ENCODE data around the gene CALML3. TPM values are rescaled to one million over a fixed set of nuclear protein-coding genes. Genes with fewer than 3 reads are reported as not detected.

Gene CALML3
- total and polyA plus RNA-seq, 12 donors, result 0.04 TPM; not detected in 11

DNA sequence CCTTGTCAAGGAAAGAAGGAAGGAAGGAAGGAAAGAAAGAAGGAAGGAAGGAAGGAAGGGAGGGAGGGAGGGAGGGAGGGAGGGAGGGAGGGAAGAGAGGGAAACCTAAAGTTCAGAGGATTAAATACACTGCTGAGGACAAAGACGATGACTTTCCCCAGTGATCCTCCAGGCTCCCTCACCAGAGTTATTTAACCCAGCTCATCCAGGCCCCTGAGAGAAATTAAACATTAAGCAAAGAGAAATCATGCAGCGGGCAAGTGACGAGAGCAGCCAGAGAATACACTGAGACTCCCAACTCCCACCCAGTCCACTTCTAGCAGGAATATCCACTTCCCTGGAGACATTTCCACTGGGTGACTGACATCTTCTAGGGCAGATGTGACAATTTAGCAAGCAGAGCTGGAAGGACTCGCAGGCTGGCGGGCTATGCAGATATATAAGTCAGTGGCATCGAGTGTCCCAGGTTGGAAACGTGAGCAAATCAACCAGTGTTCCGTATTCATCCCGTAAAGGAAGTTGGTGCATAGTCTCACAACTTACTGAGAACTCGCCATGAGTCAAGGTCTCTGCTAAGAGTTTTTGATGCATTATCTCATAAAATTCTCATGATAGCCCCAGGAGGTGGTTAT lies 48.7 kb downstream of the CALML3 start:
- Histone ChIP-seq H3K4me1 (peaks cover 0 to 7% (median 0%) of the 10 kb centered on the region in 9 donors), H3K27me3 (no peaks in the 10 kb centered on the region), H3K36me3 (no peaks in the 10 kb centered on the region), H3K27ac (no peak overlapping the region), H3K9me3 (no peaks in the 10 kb centered on the region), H3K4me3 (no peak overlapping the region)
- no peak for ATAC-seq
- intact Hi-C loops (cut with DNase I), result no loop called here
- TF ChIP-seq, protein P1, sequence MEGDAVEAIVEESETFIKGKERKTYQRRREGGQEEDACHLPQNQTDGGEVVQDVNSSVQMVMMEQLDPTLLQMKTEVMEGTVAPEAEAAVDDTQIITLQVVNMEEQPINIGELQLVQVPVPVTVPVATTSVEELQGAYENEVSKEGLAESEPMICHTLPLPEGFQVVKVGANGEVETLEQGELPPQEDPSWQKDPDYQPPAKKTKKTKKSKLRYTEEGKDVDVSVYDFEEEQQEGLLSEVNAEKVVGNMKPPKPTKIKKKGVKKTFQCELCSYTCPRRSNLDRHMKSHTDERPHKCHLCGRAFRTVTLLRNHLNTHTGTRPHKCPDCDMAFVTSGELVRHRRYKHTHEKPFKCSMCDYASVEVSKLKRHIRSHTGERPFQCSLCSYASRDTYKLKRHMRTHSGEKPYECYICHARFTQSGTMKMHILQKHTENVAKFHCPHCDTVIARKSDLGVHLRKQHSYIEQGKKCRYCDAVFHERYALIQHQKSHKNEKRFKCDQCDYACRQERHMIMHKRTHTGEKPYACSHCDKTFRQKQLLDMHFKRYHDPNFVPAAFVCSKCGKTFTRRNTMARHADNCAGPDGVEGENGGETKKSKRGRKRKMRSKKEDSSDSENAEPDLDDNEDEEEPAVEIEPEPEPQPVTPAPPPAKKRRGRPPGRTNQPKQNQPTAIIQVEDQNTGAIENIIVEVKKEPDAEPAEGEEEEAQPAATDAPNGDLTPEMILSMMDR (IDR thresholded peaks at IDR 0.05), result no peak
- WGBS, 2 donors, result 95 to 98% methylated on average over 10 of the region's 10 CpGs
- DNase-seq, result no peak

DNA sequence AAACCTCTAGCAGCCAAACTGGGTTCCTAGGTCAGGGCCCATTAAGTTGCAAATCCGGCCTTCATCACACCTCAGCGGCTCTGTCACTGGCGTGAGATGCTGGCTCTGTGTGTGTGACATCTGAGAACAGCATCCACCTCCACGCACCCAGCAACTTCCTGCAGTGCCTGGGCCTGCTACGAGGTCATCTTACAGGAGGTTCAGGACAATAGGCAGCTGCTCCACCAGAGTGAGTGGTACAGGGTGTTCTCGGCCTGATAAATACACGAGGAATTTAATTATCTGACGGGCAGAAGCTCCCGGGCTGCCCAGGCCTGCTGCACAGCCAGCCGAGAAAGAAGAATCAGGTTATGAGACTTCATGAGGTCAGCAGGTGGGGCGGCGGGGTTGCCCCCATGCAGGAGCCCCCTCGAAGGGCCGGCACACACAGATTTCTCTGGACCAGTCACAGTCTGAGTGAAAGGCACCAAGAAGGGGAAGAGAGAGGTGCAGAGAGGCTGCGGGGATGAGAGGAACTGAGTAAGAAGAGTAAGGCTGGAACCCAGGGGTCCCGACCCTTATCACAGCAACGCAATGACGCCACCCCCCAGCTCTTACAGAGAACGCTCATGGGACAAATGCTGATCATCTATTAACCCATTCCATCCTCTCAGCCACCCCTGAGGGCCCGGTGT lies 49.3 kb downstream of the CALML3 start:
- TF ChIP-seq, protein P1 (IDR thresholded peaks at IDR 0.05), result no peak
- peak in 2 of 8 donors; percentile 35 to 38 for ATAC-seq
- 80 to 85% methylated on average over 20 of the region's 20 CpGs for WGBS, 2 donors

DNA sequence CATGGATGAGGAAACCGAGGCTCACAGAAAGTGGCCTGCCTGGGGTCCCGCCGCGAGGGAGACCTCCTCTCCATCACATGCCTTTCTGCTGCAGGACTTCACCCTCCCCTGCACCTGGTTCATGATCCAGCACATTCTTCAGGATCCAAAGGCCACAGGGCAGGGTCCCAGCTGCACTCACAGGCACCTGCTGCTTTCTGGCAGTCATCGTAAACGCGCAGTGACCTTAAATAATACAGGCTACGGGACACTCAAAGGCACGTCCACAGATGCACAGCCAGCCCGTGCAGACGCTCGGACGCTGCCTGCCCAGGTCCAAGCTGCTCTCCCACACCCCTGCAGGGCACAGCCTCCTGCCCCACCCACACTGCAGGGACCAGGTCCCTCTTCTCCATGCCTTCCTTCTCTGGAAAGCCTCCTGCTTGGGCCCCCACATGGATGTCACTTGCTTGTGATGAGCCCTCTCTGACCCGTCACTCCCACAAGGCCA lies 49.9 kb downstream of the CALML3 start:
- 91 to 94% methylated on average over 14 of the region's 14 CpGs for WGBS, 2 donors
- peak in 2 of 8 donors; percentile 18 to 24 for ATAC-seq
- TF ChIP-seq, protein P1 (IDR thresholded peaks at IDR 0.05), result no peak
- no peak overlapping the region for H3K27ac ChIP-seq
- H3K9me3 ChIP-seq, result no peaks in the 10 kb centered on the region
- no peak for DNase-seq
- no peaks in the 10 kb centered on the region for H3K27me3 ChIP-seq
- H3K4me3 ChIP-seq, result no peak overlapping the region
- H3K4me1 ChIP-seq, result peaks cover 0 to 11% (median 0%) of the 10 kb centered on the region in 9 donors
- intact Hi-C loops (cut with DNase I), result no loop called here
- no peaks in the 10 kb centered on the region for H3K36me3 ChIP-seq

More for the DNA sequence above, 49.3 kb downstream of the CALML3 start:
- H3K9me3 ChIP-seq, result no peaks in the 10 kb centered on the region
- no peak overlapping the region for H3K27ac ChIP-seq
- intact Hi-C loops (cut with DNase I), result no loop called here
- no peaks in the 10 kb centered on the region for H3K36me3 ChIP-seq
- no peak for DNase-seq
- peaks cover 0 to 7% (median 0%) of the 10 kb centered on the region in 9 donors for H3K4me1 ChIP-seq
- H3K27me3 ChIP-seq, result no peaks in the 10 kb centered on the region
- no peak overlapping the region for H3K4me3 ChIP-seq

DNA sequence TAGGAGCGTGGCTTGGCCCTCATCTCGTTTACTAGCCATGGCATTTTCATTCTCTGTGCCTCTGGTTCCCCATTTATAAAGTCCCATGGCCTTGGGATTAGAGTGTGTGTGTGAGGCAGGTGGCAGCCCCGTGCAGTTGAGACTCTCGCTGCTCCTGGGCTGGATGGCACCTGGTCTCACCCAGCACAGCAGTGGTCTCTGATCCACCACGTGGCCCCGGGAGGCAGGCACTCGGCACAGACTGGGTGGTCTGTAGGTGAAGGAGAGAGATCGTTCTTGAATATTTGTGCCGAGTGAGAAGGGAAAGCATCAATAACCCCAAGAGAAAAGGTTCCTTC lies 50.4 kb downstream of the CALML3 start:
- H3K27ac ChIP-seq, result no peak overlapping the region
- no peaks in the 10 kb centered on the region for H3K9me3 ChIP-seq
- no peaks in the 10 kb centered on the region for H3K36me3 ChIP-seq
- TF ChIP-seq, protein P1 (IDR thresholded peaks at IDR 0.05), result no peak
- no peak overlapping the region for H3K4me3 ChIP-seq
- no peak for DNase-seq
- H3K27me3 ChIP-seq, result no peaks in the 10 kb centered on the region
- H3K4me1 ChIP-seq, result peaks cover 0 to 12% (median 0%) of the 10 kb centered on the region in 9 donors
- WGBS, 2 donors, result 80 to 84% methylated on average over 9 of the region's 9 CpGs
- ATAC-seq, result no peak
- intact Hi-C loops (cut with DNase I), result no loop called here

All from heart right ventricle (tissue), 16 donors.